Thymus (tissue), 14 donors: Measurements from ENCODE around the gene MARK4. TPM values are rescaled to one million over a fixed set of nuclear protein-coding genes. Genes with fewer than 3 reads are reported as not detected.

Experiments
- DNase-seq, 9 donors: peaks; one replicate each; pipeline ENCODE4 v3.0.0-alpha.2; 2013; ENCODE audit warnings: low spot score in 9 of 9, low read depth in 6 of 9, missing footprints in 1 of 9
- H3K27ac ChIP-seq, 2 donors: one replicate each; pipeline ENCODE4 v1.5.1; 2013; ENCODE audit warnings: control low read depth in 1 of 2, low read depth in 1 of 2, low read length in 1 of 2, mild to moderate bottlenecking in 1 of 2, moderate library complexity in 1 of 2
- H3K27me3 ChIP-seq, 2 donors: one replicate each; pipeline ENCODE4 v1.5.1; 2013; ENCODE audit warnings: low read length in 1 of 2; ENCODE audit not compliant: control insufficient read depth in 2 of 2, insufficient read depth in 1 of 2
- H3K36me3 ChIP-seq, 2 donors: one replicate each; pipeline ENCODE4 v1.5.1; 2013; ENCODE audit warnings: low read length in 1 of 2, mild to moderate bottlenecking in 1 of 2, moderate library complexity in 1 of 2; ENCODE audit not compliant: control insufficient read depth in 2 of 2, insufficient read depth in 2 of 2
- H3K4me1 ChIP-seq, 2 donors: one replicate each; pipeline ENCODE4 v1.5.1; 2013; ENCODE audit warnings: low read length in 2 of 2; ENCODE audit not compliant: control insufficient read depth in 2 of 2, insufficient read depth in 2 of 2
- H3K4me3 ChIP-seq, 2 donors: one replicate each; pipeline ENCODE4 v1.5.1; 2013; ENCODE audit warnings: low read length in 2 of 2, control low read depth in 1 of 2, mild to moderate bottlenecking in 1 of 2
- H3K9me3 ChIP-seq, 2 donors: one replicate each; pipeline ENCODE4 v1.5.1; 2013; ENCODE audit warnings: low read length in 1 of 2, mild to moderate bottlenecking in 1 of 2; ENCODE audit not compliant: control insufficient read depth in 2 of 2, insufficient read depth in 1 of 2
- WGBS: extraction: QIAGEN DNeasy Blood & Tissue Kit; methylation state at CpG from one replicate; pipeline ENCODE4 v1.1.7; 2013; 5-methylcytosine and 5-hydroxymethylcytosine counted together
- long read RNA-seq, 10 donors: transcript quantifications; one replicate each; lab custom pipeline, GENCODE V29; 2026
- polyA plus RNA-seq: library from polyadenylated mRNA; stranded (reverse); fragments of 200-250 nt; gene quantifications from one replicate; pipeline ENCODE4 v1.2.3, GENCODE V29; 2013
- total RNA-seq: library from RNA; stranded (reverse); fragments of 120-200 nt; gene quantifications from one replicate; pipeline ENCODE4 v1.2.4, GENCODE V29; 2013
- donor health status: healthy.

Gene MARK4
- total RNA-seq (6.0 TPM), polyA plus RNA-seq (9.8 TPM)
- long read RNA-seq, donor 1, result 0 reads
- long read RNA-seq, donor 2, partial matches to known transcripts, result 0 of 4 reads
- long read RNA-seq, donor 2, other reads (novel, unspliced or antisense), result 0 of 4 reads
- long read RNA-seq, donor 3, partial matches to known transcripts, result 9 of 10 reads
- long read RNA-seq, donor 3, other reads (novel, unspliced or antisense), result 0 of 10 reads
- long read RNA-seq, donor 4, partial matches to known transcripts, result 7 of 8 reads
- long read RNA-seq, donor 4, other reads (novel, unspliced or antisense), result 0 of 8 reads
- long read RNA-seq, donor 5, partial matches to known transcripts, result 20 of 21 reads
- long read RNA-seq, donor 5, other reads (novel, unspliced or antisense), result 0 of 21 reads
- long read RNA-seq, donor 6, partial matches to known transcripts, result 5 of 7 reads
- long read RNA-seq, donor 6, other reads (novel, unspliced or antisense), result 0 of 7 reads
- long read RNA-seq, donor 7, partial matches to known transcripts, result 11 of 11 reads
- long read RNA-seq, donor 7, other reads (novel, unspliced or antisense), result 0 of 11 reads
- long read RNA-seq, donor 8, partial matches to known transcripts, result 7 of 7 reads
- long read RNA-seq, donor 8, other reads (novel, unspliced or antisense), result 0 of 7 reads
- long read RNA-seq, donor 9, partial matches to known transcripts, result 6 of 6 reads
- long read RNA-seq, donor 9, other reads (novel, unspliced or antisense), result 0 of 6 reads
- long read RNA-seq, donor 10, partial matches to known transcripts, result 6 of 7 reads
- long read RNA-seq, donor 10, other reads (novel, unspliced or antisense), result 0 of 7 reads

DNA sequence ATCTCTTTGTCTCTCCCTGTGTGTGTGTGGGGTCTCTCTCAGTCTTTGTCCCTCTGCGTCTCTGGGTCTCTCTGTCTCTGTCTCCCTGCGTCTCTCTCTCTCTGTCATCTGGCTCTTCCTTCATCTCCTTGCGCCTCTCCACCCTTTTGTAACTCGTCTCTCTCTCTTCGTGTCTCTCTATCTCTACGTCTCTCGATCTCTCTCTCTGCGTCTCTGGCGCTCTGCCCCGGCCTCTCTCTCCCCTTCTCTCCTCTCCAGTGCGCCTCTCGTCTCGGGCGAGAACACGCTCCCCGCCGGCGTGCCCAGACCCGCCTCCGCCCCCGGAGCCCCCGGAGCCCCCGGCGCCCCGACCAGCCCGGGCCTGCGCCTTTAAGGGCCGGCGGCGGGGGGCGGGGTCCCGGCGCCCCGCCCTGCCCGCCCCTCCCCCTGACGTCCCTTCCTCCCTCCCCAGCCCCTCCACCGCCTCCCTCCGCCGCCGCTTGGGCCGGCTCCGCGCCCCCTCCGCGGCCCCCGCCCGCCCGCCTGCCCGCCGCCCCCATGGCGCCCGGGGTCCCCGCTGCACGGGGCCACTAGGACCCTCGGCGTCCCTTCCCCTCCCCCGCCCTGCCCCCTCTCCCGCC is at the start of gene MARK4:
MARK4 (plus strand) TSS at position 440 of the 620 bp plus-strand sequence. CDS start 318 bp downstream, outside the sequence.
- Histone ChIP-seq H3K27me3 (peaks cover 0 to 9% of the 10 kb centered on the region in 2 donors), H3K4me3 (peak within 1 kb of the TSS; percentile 77 to 83), H3K4me1 (peaks cover 18 to 34% of the 10 kb centered on the region in 2 donors), H3K36me3 (peaks cover 2 to 4% of the 10 kb centered on the region in 2 donors), H3K9me3 (no peaks in the 10 kb centered on the region), H3K27ac (no peak within 1 kb of the TSS)
- DNase-seq, result peak in 8 of 9 donors; percentile 38 to 81 (median 53)
- WGBS, result 1% methylated on average over 55 of the region's 58 CpGs

DNA sequence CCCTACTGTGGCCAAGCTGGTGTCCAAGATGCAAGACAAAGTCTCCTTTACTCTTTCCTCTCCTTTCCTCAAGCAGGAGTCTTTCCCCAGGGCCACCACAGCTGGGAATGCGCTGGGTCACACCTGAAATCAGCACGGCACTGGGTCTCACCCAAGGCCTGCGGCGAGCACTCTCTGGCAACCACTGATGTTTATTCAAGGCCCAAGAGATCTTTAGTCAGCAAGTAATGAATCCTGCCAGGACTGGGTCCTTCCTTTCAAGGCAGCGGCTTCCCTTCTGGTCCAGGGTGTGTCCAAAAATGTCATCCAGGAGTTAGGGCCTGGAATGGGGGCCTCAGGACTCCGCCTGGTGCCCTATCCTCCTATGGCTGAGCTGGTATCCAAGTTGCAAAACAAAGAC is 48.4 kb upstream of the MARK4 start:
- Histone ChIP-seq H3K9me3 (no peaks in the 10 kb centered on the region), H3K36me3 (no peaks in the 10 kb centered on the region), H3K27me3 (no peaks in the 10 kb centered on the region), H3K4me3 (no peak overlapping the region), H3K4me1 (no peaks in the 10 kb centered on the region), H3K27ac (no peak overlapping the region)
- WGBS, result 96% methylated on average over 6 of the region's 6 CpGs
- DNase-seq, result no peak

DNA sequence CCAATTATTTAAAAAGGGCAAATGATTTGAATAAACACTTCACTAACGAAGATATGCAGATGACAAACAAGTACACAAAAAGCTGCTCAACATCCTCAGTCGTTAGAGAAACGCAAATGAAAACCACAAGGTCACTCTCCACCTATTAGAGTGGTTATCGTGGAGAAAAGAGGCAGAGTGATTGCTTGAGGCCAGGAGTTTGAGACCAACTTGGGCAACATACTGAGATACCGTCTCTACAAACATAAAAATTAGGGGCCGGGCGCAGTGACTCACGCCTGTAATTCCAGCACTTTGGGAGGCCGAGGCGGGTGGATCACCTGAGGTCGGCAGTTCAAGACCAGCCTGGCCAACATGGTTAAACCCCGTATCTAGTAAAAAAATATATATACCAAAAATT is 45.3 kb upstream of the MARK4 start:
- WGBS, result 95% methylated on average over 12 of the region's 12 CpGs
- no peak overlapping the region for H3K4me3 ChIP-seq
- no peak overlapping the region for H3K27ac ChIP-seq
- H3K4me1 ChIP-seq, result no peaks in the 10 kb centered on the region
- DNase-seq, result no peak
- peaks cover 0 to 4% of the 10 kb centered on the region in 2 donors for H3K27me3 ChIP-seq
- no peaks in the 10 kb centered on the region for H3K9me3 ChIP-seq
- no peaks in the 10 kb centered on the region for H3K36me3 ChIP-seq

DNA sequence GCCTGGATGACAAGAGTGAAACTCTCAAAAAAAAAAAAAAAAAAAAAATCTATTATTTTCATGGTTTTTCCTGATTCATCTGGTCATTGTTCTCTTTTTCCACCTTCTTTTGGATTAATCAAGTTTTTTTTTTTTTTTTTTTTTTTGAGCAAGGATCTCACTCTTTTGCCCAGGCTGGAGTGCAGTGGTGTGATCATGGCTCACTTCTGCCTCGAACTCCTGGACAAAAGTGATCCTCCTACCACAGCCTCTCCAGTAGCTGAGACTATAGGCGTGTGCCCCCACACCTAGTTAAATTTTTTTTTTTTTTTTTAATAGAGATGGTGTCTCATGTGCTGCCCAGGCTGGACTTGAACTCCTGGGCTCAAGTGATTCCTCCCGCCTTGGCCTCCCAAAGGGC is 44.7 kb upstream of the MARK4 start:
- Histone ChIP-seq H3K27me3 (peaks cover 0 to 9% of the 10 kb centered on the region in 2 donors), H3K4me3 (no peak overlapping the region), H3K36me3 (no peaks in the 10 kb centered on the region), H3K9me3 (no peaks in the 10 kb centered on the region), H3K4me1 (no peaks in the 10 kb centered on the region), H3K27ac (no peak overlapping the region)
- no peak for DNase-seq
- 98% methylated on average over 3 of the region's 3 CpGs for WGBS

DNA sequence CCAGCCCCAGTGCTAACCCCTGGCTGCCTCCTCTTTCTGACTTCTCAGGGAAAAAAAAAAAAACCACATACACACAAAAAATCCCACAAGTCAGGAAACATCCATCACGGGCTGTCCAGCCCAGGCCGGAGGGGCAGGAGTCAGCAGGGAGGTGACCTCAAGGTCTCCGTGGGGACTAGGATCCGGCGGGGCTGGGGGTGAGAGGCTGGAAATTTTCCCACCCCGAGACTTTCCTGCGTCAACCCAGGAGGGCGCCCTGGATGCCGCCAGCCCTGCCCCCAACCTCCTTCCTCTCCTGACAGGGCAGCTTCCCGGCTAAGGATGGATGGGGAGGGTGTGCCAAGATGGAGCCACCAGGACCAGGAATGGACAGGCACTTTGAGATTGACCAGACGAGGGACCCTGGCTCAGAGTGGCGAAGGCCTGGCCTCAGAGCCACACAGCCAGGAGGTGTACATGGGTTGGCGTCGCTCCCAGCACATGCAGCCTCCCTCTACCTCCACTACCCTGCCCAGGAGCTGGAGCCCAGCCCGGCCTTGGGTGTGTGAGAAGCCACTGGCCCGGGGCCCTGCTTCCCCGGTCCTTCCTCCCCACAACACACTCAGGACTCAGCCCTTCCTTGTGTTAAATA is 39.2 kb upstream of the MARK4 start:
- H3K27me3 ChIP-seq, result peaks cover 18 to 59% of the 10 kb centered on the region in 2 donors
- H3K4me3 ChIP-seq, result no peak overlapping the region
- no peak overlapping the region for H3K27ac ChIP-seq
- 34% methylated on average over 17 of the region's 17 CpGs for WGBS
- no peaks in the 10 kb centered on the region for H3K36me3 ChIP-seq
- H3K9me3 ChIP-seq, result no peaks in the 10 kb centered on the region
- no peaks in the 10 kb centered on the region for H3K4me1 ChIP-seq
- no peak for DNase-seq

DNA sequence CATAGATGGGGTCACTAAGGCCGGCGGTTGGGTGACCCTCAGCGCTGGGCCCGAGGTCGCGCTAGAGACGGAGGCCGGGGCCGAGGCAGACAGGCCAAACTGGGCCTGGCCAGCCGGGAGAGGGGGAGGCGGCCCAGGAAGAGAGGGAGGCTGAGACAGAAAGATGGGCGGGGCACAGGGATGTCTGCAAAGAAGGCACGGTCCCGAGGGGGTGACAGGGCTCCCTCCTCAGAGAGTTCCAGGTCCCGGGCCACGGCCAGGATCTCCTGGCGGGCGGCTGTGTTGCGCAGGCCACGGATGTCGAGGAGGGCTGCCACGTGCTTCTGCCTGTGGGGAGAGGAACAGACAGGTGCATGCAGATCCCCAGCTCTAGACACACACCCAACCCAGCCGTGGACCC is 38.0 kb upstream of the MARK4 start:
- Histone ChIP-seq H3K4me3 (no peak overlapping the region), H3K27me3 (peaks cover 30 to 71% of the 10 kb centered on the region in 2 donors), H3K36me3 (no peaks in the 10 kb centered on the region), H3K4me1 (no peaks in the 10 kb centered on the region), H3K27ac (no peak overlapping the region), H3K9me3 (no peaks in the 10 kb centered on the region)
- WGBS, result 96% methylated on average over 23 of the region's 23 CpGs
- no peak for DNase-seq

DNA sequence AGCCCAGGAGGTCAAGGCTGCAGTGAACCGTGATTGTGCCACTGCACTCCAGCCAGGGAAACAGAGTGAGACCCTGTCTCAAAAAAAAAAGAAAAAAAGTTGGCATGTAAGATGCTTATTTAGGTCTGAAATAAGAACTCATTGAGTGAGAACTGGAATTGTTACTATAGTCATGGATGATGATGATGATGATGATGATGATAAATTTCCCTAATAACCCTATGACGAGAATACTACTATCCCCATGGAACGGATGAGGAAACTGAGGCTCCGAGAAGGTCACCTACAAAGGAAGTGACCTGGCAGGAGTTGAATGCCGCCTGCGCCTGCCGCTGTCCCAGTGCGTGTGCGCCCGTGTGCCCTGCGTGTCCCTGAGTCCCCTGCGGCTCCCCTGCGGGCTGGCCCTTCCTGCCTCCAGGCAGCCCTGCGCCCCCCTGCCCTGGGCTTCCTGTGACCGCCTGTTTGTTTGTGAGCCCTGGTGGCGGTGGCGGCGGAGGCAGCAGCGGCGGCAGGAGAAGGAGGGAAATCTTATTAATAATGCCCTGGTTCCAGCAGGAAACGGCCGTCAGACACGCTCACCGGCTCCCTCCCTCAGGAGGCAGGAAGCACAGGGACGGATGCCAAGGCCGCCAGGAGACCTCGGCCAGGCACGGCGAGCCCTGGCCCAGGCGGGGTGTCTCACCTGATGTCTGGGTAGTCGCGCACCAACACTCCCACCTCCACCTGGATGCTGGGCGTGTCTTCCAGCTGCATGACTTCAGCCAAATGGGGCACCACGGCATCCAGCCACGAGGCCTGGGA is 35.5 kb upstream of the MARK4 start:
- Histone ChIP-seq H3K4me1 (no peaks in the 10 kb centered on the region), H3K9me3 (no peaks in the 10 kb centered on the region), H3K27me3 (peaks cover 37 to 93% of the 10 kb centered on the region in 2 donors), H3K36me3 (no peaks in the 10 kb centered on the region), H3K27ac (no peak overlapping the region), H3K4me3 (no peak overlapping the region)
- 9% methylated on average over 35 of the region's 35 CpGs for WGBS
- no peak for DNase-seq

DNA sequence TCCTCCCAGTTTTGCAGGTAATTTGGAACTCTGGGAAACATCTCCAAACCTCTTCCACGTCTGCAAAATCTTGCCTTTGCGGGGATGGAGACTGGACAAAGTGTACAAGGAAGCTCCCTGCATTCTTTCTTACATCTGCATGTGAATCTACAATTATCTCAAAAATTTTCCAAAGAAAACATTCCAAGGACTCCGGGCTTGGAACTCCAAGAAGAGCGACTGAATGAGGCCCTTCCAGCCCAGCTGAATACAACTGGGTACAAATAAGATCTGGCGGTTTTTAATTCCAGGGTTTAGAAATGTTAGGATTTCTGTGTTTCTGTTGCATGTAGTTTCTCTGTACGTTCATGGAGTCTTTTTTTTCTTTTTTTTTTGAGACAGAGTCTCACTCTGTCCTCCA is 34.4 kb upstream of the MARK4 start:
- no peak for DNase-seq
- Histone ChIP-seq H3K36me3 (no peaks in the 10 kb centered on the region), H3K4me3 (no peak overlapping the region), H3K27ac (no peak overlapping the region), H3K27me3 (peaks cover 37 to 89% of the 10 kb centered on the region in 2 donors), H3K9me3 (no peaks in the 10 kb centered on the region), H3K4me1 (no peaks in the 10 kb centered on the region)
- WGBS, result 84% methylated on average over 6 of the region's 6 CpGs
